ENCODE data around the gene GPR137B. TPM values are rescaled to one million over a fixed set of nuclear protein-coding genes. Genes with fewer than 3 reads are reported as not detected.

GPR137B gene
- total RNA-seq, 1 donor from 2014 or later, result 36.7 TPM

DNA sequence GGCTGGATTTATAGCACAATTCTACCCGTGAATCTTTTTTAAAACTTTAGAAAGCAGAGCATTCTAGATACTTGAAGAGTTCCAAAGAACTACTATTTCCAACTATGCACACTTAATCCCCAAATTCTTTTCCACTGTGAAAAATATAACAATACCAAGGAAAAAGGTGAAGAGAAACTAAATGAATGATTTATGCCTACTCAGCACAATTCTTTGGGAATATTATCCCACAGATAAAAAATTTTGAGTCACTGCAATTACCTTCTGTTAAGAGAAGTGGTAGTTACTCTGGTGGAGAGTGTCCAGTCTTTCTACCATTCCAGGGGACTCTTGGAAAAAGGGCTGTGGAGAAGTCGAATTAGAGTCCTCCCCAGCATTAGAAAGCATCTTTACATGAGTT, 100.2 kb downstream of the GPR137B start:
- Histone ChIP-seq H3K27me3 (ENCODE audit: low read depth) (no peaks in the 10 kb centered on the region), H3K4me3 (no peak overlapping the region), H3K36me3 (peaks cover 17% of the 10 kb centered on the region), H3K4me1 (no peaks in the 10 kb centered on the region), H3K9me3 (replicated peaks) (no peaks in the 10 kb centered on the region), H3K27ac (replicated peaks) (no peak overlapping the region)
- TF ChIP-seq, protein P1, sequence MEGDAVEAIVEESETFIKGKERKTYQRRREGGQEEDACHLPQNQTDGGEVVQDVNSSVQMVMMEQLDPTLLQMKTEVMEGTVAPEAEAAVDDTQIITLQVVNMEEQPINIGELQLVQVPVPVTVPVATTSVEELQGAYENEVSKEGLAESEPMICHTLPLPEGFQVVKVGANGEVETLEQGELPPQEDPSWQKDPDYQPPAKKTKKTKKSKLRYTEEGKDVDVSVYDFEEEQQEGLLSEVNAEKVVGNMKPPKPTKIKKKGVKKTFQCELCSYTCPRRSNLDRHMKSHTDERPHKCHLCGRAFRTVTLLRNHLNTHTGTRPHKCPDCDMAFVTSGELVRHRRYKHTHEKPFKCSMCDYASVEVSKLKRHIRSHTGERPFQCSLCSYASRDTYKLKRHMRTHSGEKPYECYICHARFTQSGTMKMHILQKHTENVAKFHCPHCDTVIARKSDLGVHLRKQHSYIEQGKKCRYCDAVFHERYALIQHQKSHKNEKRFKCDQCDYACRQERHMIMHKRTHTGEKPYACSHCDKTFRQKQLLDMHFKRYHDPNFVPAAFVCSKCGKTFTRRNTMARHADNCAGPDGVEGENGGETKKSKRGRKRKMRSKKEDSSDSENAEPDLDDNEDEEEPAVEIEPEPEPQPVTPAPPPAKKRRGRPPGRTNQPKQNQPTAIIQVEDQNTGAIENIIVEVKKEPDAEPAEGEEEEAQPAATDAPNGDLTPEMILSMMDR (IDR thresholded peaks at IDR 0.05; ENCODE audit: borderline replicate concordance), result no peak
- intact Hi-C loops (cut with micrococcal nuclease), result no loop called here
- no peak for DNase-seq

DNA sequence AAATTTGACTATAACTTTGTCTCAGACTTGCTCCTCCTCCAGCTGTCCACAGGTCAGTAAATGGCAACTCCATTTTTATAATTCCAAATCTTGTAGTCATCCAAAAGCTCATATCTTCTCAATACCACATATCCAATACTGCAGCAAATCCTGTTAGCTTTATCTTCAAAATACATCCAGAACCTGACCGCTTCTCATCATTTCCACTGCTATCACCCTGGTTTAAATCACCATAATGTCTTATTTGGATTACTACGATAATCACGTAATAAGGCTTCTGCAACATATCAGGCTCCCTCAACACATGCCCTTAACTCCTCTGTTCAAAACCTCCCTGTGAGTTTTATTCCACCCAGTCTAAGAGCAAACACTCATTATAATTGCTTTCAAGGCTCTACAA, 104.9 kb downstream of the GPR137B start:
- DNase-seq, result no peak
- TF ChIP-seq, protein P1 (IDR thresholded peaks at IDR 0.05; ENCODE audit: borderline replicate concordance), result no peak
- H3K27me3 ChIP-seq (ENCODE audit: low read depth), result no peaks in the 10 kb centered on the region
- peaks cover 7% of the 10 kb centered on the region for H3K4me1 ChIP-seq
- no peaks in the 10 kb centered on the region for H3K9me3 ChIP-seq (replicated peaks)
- no peak overlapping the region for H3K4me3 ChIP-seq
- intact Hi-C loops (cut with micrococcal nuclease), result no loop called here
- peaks cover 19% of the 10 kb centered on the region for H3K36me3 ChIP-seq
- no peak overlapping the region for H3K27ac ChIP-seq (replicated peaks)

DNA sequence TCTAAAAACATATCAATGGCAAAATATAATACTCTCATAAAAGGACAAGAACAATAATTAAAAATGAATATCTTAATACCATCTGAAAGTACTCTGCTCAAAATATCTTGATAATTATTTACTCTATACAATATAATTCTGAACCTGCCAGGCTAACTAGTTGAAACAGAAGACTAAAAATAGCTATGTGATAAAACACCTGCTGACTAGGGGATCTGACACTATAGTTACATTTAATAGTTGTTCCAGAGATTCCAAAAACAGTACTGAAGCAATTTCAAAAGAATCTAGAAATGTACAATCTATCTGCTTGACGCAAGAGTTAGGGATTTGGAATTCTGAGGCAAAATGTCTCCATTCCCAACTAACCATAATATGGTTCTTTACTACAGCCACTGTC, 109.2 kb downstream of the GPR137B start:
- no peaks in the 10 kb centered on the region for H3K9me3 ChIP-seq (replicated peaks)
- H3K4me1 ChIP-seq, result peaks cover 37% of the 10 kb centered on the region
- intact Hi-C loops (cut with micrococcal nuclease), result no loop called here
- peaks cover 14% of the 10 kb centered on the region for H3K36me3 ChIP-seq
- TF ChIP-seq, protein P1 (IDR thresholded peaks at IDR 0.05; ENCODE audit: borderline replicate concordance), result no peak
- H3K4me3 ChIP-seq, result no peak overlapping the region
- no peaks in the 10 kb centered on the region for H3K27me3 ChIP-seq (ENCODE audit: low read depth)
- no peak overlapping the region for H3K27ac ChIP-seq (replicated peaks)
- DNase-seq, result no peak

DNA sequence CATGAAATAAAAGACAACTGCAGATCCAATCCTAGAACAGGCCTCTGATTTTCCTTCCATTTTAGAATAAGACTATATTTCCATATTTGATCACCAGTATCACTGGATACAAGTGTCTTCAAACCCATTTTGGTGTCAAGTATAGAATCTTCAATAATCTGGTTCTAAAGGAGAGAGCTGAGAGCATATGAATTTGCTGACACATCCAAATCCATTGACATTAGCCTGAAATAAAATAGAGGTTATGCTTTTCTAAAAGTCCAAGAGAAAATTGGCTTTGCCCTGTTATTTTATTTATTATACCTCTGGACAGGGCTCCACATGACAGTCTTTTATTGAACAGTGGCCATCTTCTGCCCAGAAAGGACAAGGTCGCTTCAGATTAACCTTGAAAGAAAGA, 110.8 kb downstream of the GPR137B start:
- Histone ChIP-seq H3K9me3 (replicated peaks) (peaks cover 9% of the 10 kb centered on the region), H3K4me1 (peaks cover 37% of the 10 kb centered on the region), H3K27me3 (ENCODE audit: low read depth) (no peaks in the 10 kb centered on the region), H3K4me3 (no peak overlapping the region), H3K36me3 (peaks cover 24% of the 10 kb centered on the region), H3K27ac (replicated peaks) (no peak overlapping the region)
- no peak for DNase-seq
- intact Hi-C loops (cut with micrococcal nuclease), result no loop called here
- TF ChIP-seq, protein P1 (IDR thresholded peaks at IDR 0.05; ENCODE audit: borderline replicate concordance), result no peak

DNA sequence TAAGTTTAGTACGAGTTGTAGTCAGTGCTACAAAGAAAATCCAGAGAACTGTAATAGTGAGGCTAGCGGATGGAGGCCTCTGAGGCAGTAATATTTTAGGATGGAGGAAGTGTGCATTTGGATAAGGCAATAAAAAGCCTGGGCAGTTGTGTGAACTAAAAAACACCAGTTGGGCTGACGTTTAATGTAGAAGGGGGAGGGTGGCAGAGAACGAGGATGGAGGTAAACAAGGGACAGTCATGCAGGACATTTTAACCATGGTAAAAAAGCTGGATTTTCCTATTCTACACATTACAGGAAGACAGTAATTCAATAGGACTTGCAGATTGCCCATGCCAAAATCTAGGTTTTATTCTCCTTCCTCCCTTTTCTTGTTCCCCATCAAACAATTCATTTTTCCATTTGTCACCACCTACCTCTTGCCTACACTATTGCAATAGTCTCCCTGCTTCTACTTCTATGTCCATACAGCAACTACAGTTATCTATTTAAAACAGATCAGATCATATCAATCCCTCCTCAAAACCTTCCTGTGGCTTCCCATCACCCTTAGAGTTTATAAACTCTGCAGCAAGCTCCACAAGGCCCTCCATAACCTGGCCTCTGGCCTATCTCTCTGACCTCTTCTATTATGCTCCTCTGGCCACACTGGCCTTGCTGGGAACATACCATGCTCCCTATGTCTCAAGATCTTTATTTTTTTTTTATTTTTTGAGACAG, 111.7 kb downstream of the GPR137B start:
- TF ChIP-seq, protein P1 (IDR thresholded peaks at IDR 0.05; ENCODE audit: borderline replicate concordance), result no peak
- intact Hi-C loops (cut with micrococcal nuclease), result no loop called here
- H3K4me3 ChIP-seq, result no peak overlapping the region
- no peak overlapping the region for H3K27ac ChIP-seq (replicated peaks)
- DNase-seq, result no peak
- H3K9me3 ChIP-seq (replicated peaks), result peaks cover 19% of the 10 kb centered on the region
- H3K4me1 ChIP-seq, result peaks cover 37% of the 10 kb centered on the region
- no peaks in the 10 kb centered on the region for H3K27me3 ChIP-seq (ENCODE audit: low read depth)
- peaks cover 33% of the 10 kb centered on the region for H3K36me3 ChIP-seq
